Activated T-cell treated with anti-CD3 and anti-CD28 coated beads, Interleukin-2, amount 50 U/mL, for 24 hours (primary cell): ENCODE results near the gene HEATR9.

Experiments
- DNase-seq: peaks from one replicate; pipeline ENCODE4 v3.0.0-alpha.2; 2020
- H3K27ac Mint-ChIP-seq: 2 replicates; pipeline ENCODE4 v1.8.0; 2020; ENCODE audit warnings: mild to moderate bottlenecking, mixed read lengths
- H3K27me3 Mint-ChIP-seq: 2 replicates; pipeline ENCODE4 v1.8.0; 2020; ENCODE audit warnings: mixed read lengths
- H3K36me3 Mint-ChIP-seq: 2 replicates; pipeline ENCODE4 v1.8.0; 2020; ENCODE audit warnings: low read depth, mixed read lengths
- H3K4me1 Mint-ChIP-seq: 2 replicates; pipeline ENCODE4 v1.8.0; 2020; ENCODE audit warnings: low read depth, mixed read lengths
- H3K4me3 Mint-ChIP-seq: 2 replicates; pipeline ENCODE4 v1.8.0; 2020; ENCODE audit warnings: mild to moderate bottlenecking, moderate library complexity, mixed read lengths
- H3K9me3 Mint-ChIP-seq: 2 replicates; pipeline ENCODE4 v1.8.0; 2020; ENCODE audit warnings: mixed read lengths

Gene HEATR9

DNA sequence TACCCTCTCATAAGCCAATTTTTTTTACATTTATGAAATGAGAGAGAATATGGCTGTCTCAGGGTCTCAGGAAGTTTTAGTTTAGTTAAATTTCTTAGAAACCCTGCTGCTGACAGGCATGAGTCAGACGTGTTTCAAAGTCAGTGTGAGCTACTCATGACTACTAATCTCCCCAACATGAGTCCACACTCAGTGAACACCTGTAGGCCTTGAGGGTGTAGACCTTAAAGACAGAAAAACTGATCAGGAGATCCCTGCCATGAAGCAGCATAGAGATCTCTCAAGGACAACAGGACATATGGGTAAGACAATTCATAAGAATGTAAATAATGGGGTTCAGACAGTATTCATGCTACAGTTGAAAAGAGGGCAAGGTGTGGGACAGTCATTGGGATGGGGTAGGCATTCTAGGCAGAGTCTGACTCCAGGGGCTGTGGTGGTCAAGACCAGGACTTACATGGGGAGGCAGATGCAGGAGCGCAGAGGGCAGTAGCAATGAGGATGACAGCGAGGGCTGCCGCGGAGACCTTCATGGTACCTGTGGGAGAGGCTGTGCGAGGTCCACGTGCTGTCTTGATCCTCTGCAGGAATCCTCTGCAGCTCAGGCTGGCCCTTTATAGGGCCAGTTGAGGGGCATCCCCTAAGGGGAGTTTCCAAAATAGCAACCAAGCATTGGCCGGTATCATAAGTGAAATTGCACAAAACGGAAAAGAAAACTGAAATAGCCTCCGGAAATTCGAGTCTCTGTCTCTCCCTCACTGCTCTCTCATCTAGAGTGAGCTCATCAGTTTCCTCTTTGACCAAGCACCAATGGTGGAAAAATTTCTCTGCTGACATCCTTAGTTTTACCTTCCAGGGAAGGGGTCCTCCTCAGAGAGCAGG, 11.3 kb upstream of the HEATR9 start, which contains the start of gene CCL5:
Gene CCL5 (minus strand): TSS at position 588 of the 882 bp plus-strand sequence.
- H3K27ac Mint-ChIP-seq, result peak within 1 kb of the TSS; percentile 96
- no peaks in the 10 kb centered on the region for H3K27me3 Mint-ChIP-seq
- H3K4me3 Mint-ChIP-seq, result peak within 1 kb of the TSS; percentile 77
- no peaks in the 10 kb centered on the region for H3K9me3 Mint-ChIP-seq
- peak; percentile 67 for DNase-seq
- peaks cover 64% of the 10 kb centered on the region for H3K4me1 Mint-ChIP-seq
- H3K36me3 Mint-ChIP-seq, result peaks cover 14% of the 10 kb centered on the region

GRCh38 chr17:35878361-35878760, 9.7 kb upstream of the HEATR9 start:
- H3K27me3 Mint-ChIP-seq, result no peaks in the 10 kb centered on the region
- H3K36me3 Mint-ChIP-seq, result peaks cover 23% of the 10 kb centered on the region
- H3K4me1 Mint-ChIP-seq, result peaks cover 68% of the 10 kb centered on the region
- no peaks in the 10 kb centered on the region for H3K9me3 Mint-ChIP-seq
- H3K27ac Mint-ChIP-seq, result peak overlapping the region; percentile 96
- no peak for DNase-seq
- peak overlapping the region; percentile 77 for H3K4me3 Mint-ChIP-seq

- peaks cover 26% of the 10 kb centered on the region for H3K36me3 Mint-ChIP-seq
- peak overlapping the region; percentile 77 for H3K4me3 Mint-ChIP-seq
- H3K27me3 Mint-ChIP-seq, result no peaks in the 10 kb centered on the region
- H3K27ac Mint-ChIP-seq, result peak overlapping the region; percentile 96
- no peaks in the 10 kb centered on the region for H3K9me3 Mint-ChIP-seq
- no peak for DNase-seq
- peaks cover 68% of the 10 kb centered on the region for H3K4me1 Mint-ChIP-seq
Measured at GRCh38 chr17:35877345-35878029, 8.8 kb upstream of the HEATR9 start.

DNA sequence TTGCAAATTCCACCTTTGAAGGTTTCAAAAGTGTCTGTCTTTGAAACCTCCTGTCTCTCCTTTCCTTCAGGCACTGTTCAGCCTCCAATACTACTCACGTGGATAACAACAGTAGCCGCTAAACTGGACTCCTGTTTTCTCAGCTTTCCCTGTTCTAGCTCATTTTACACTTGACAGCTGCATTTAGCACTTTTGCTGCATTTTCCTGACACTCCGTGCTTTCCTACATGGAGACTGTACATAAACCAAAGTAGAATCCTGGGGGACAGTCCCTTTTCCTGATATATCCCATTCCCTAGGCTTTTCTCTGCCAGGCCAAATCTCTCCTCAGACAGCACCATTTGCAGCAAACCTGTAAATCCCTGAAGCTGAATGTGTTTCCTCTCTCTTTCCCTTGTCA, 7.8 kb upstream of the HEATR9 start:
- no peaks in the 10 kb centered on the region for H3K27me3 Mint-ChIP-seq
- peaks cover 70% of the 10 kb centered on the region for H3K4me1 Mint-ChIP-seq
- peak overlapping the region; percentile 63 for H3K4me3 Mint-ChIP-seq
- DNase-seq, result no peak
- no peaks in the 10 kb centered on the region for H3K9me3 Mint-ChIP-seq
- peaks cover 31% of the 10 kb centered on the region for H3K36me3 Mint-ChIP-seq
- peak overlapping the region; percentile 87 for H3K27ac Mint-ChIP-seq

DNA sequence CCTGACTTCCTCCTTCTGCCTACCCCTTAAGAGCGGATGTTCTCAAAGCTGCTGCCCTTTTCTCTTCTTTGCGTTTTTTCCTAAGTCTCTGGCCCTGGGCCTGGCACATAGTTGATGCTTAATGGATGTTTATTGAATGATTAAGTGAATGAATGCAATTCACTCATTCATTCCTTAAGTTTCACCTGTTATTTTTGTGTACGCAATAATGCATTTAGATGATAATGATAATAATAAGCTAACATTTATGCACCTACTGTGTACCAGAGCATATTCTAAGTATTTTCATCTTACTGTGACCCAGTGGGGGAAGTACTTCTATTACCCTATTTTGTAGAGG, 7.1 kb upstream of the HEATR9 start:
- no peaks in the 10 kb centered on the region for H3K27me3 Mint-ChIP-seq
- H3K4me1 Mint-ChIP-seq, result peaks cover 70% of the 10 kb centered on the region
- no peak for DNase-seq
- H3K9me3 Mint-ChIP-seq, result no peaks in the 10 kb centered on the region
- peak overlapping the region; percentile 63 for H3K4me3 Mint-ChIP-seq
- peak overlapping the region; percentile 87 for H3K27ac Mint-ChIP-seq
- peaks cover 31% of the 10 kb centered on the region for H3K36me3 Mint-ChIP-seq

DNA sequence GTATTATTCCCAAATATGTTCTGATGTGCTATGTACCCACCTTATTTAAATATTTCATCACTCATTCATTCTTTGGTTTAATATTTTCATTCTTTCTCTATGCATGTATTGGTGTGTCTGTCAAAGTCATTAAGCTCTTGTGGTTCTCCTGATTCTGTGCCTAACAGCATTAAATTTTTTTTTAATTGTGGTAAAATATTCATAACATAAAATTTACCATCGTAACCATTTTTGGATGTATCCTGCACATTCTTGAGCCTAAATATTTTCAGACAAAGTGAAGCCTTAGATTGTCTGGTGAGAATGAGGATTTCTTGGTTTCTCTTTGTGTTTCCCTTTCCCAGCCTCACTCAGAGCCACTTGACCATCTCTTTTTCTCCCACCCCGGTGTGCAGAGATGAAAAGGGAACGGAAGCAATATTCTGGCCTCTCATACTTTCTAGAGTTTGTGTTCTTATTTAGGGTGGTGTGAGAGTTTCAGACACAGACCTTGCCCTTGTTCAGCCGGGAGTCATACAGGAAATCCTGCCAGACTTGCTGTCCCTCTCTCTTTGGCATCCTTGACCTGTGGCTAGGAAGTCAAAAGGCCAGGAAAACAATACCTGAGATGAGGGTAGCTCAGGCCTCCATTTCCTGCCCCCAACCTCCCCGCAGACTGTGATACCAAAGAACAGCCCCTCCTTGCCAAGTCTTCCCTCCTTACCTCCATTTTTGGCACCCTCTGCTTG, 6.5 kb upstream of the HEATR9 start:
- H3K27ac Mint-ChIP-seq, result peak overlapping the region; percentile 87

DNA sequence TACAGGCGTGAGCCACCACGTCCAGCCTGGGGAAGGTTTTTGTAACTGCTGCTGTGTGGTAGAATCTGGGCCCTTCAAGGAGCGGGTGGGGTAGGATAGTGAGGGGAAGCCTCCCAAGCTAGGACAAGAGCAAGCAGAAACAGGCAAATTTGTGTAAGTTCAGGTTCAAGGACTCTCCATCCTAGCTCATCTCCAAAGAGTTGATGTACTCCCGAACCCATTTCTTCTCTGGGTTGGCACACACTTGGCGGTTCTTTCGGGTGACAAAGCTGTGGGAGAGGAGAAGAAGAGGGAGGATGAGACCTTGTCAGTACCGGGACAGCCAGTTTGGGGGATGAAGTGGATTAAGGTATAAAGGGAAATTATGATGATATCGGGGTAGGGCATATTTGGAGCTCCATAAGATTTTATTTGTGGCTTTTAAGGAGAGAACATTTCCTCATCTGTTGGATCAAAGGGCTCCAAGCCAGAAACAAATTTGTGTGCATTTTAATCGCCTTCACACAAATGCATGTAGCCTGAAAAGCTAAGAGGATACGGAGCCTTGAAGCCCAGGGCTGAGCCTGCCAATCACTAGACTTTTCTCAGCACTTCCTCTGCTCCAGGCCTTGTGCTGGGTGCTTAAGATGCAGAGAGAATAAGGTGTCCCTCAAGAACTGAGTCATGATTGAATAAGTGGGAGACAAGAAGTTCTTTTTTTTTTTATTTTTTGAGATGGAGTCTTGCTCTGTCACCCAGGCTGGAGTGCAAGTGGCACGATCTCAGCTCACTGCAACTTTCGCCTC, 3.7 kb upstream of the HEATR9 start:
- Mint-ChIP-seq H3K27me3 (no peaks in the 10 kb centered on the region), H3K9me3 (no peaks in the 10 kb centered on the region), H3K36me3 (peaks cover 23% of the 10 kb centered on the region), H3K4me3 (no peak overlapping the region), H3K27ac (no peak overlapping the region), H3K4me1 (peaks cover 43% of the 10 kb centered on the region)
- no peak for DNase-seq

More for the DNA sequence above, 6.5 kb upstream of the HEATR9 start:
- DNase-seq, result no peak
- peaks cover 31% of the 10 kb centered on the region for H3K36me3 Mint-ChIP-seq
- peak overlapping the region; percentile 63 for H3K4me3 Mint-ChIP-seq
- peaks cover 66% of the 10 kb centered on the region for H3K4me1 Mint-ChIP-seq
- H3K27me3 Mint-ChIP-seq, result no peaks in the 10 kb centered on the region
- H3K9me3 Mint-ChIP-seq, result no peaks in the 10 kb centered on the region

- no peaks in the 10 kb centered on the region for H3K9me3 Mint-ChIP-seq
- H3K4me1 Mint-ChIP-seq, result peaks cover 37% of the 10 kb centered on the region
- DNase-seq, result no peak
- H3K36me3 Mint-ChIP-seq, result peaks cover 23% of the 10 kb centered on the region
- no peaks in the 10 kb centered on the region for H3K27me3 Mint-ChIP-seq
- H3K27ac Mint-ChIP-seq, result peak overlapping the region; percentile 57
- H3K4me3 Mint-ChIP-seq, result no peak overlapping the region
Measured at GRCh38 chr17:35870906-35871819, 2.5 kb upstream of the HEATR9 start.

DNA sequence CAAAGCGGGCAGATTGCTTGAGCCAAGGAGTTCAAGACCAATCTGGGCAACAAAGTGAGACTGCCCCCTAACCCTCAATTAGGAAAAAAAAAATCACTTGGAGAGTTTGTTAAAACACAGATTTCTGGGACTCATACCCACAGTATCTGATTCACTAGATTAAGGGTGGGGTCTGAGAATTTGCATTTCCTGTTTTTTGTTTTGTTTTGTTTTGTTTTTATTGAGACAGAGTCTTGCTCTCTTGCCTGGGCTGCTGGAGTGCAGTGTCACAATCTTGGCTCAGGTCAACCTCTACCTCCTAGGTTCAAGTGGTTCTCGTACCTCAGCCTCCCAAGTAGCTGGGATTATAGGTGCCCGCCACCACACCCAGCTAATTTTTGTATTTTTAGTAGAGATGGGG, 1.1 kb downstream of the HEATR9 start:
- no peak overlapping the region for H3K27ac Mint-ChIP-seq
- peaks cover 6% of the 10 kb centered on the region for H3K36me3 Mint-ChIP-seq
- no peak overlapping the region for H3K4me3 Mint-ChIP-seq
- no peaks in the 10 kb centered on the region for H3K27me3 Mint-ChIP-seq
- H3K4me1 Mint-ChIP-seq, result peaks cover 33% of the 10 kb centered on the region
- no peak for DNase-seq
- no peaks in the 10 kb centered on the region for H3K9me3 Mint-ChIP-seq

- peaks cover 26% of the 10 kb centered on the region for H3K4me1 Mint-ChIP-seq
Measured at GRCh38 chr17:35866341-35866950, 2.2 kb downstream of the HEATR9 start.

GRCh38 chr17:35865412-35866340, 3.0 kb downstream of the HEATR9 start:
- H3K9me3 Mint-ChIP-seq, result no peaks in the 10 kb centered on the region
- H3K27ac Mint-ChIP-seq, result peak overlapping the region; percentile 59
- no peaks in the 10 kb centered on the region for H3K36me3 Mint-ChIP-seq
- H3K4me3 Mint-ChIP-seq, result no peak overlapping the region
- no peaks in the 10 kb centered on the region for H3K27me3 Mint-ChIP-seq
- H3K4me1 Mint-ChIP-seq, result peaks cover 19% of the 10 kb centered on the region
- no peak for DNase-seq

More at GRCh38 chr17:35866341-35866950, 2.2 kb downstream of the HEATR9 start:
- Mint-ChIP-seq H3K4me3 (no peak overlapping the region), H3K27me3 (no peaks in the 10 kb centered on the region), H3K36me3 (no peaks in the 10 kb centered on the region), H3K9me3 (no peaks in the 10 kb centered on the region), H3K27ac (no peak overlapping the region)
- no peak for DNase-seq

DNA sequence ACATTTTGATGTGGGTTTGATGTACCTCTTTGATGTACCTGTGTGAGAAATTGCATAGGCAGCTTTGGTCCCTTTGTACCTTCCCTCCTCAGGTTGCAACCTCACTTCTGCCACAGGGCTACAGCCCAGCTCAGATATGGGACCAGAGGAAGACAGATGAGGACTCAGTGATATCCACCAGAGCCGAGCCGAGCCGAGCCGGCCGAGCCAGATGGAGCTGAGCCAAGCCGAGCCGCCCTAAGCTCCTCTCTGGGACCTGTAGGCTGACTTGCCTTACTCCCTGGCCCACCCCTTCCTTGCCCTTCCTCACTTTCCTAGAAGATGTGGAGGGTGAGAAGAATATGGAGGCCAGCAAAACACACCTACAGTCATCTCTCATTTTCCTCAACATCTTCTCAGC, 3.8 kb downstream of the HEATR9 start:
- Mint-ChIP-seq H3K9me3 (no peaks in the 10 kb centered on the region), H3K27me3 (no peaks in the 10 kb centered on the region), H3K36me3 (no peaks in the 10 kb centered on the region), H3K4me1 (peaks cover 18% of the 10 kb centered on the region), H3K4me3 (no peak overlapping the region), H3K27ac (no peak overlapping the region)
- DNase-seq, result no peak
